ENCODE data around the gene ATP6V0A4.

The ATP6V0A4 gene

GRCh38 chr7:138662076-138662990, 135.7 kb downstream of the ATP6V0A4 start:
- no peak overlapping the region for H3K9ac ChIP-seq (ENCODE audit: low read length)
- H3K27ac ChIP-seq (ENCODE audit: low read depth, low read length) = no peak overlapping the region
- H3K27me3 ChIP-seq (ENCODE audit: control insufficient read depth, insufficient read depth, low read length) = no peaks in the 10 kb centered on the region
- H3K4me3 ChIP-seq (ENCODE audit: low read length) = no peak overlapping the region
- H3K36me3 ChIP-seq (ENCODE audit: control insufficient read depth, insufficient read depth, low read length) = no peaks in the 10 kb centered on the region
- H3K4me1 ChIP-seq (ENCODE audit: control insufficient read depth, insufficient read depth, low read length) = no peaks in the 10 kb centered on the region

DNA sequence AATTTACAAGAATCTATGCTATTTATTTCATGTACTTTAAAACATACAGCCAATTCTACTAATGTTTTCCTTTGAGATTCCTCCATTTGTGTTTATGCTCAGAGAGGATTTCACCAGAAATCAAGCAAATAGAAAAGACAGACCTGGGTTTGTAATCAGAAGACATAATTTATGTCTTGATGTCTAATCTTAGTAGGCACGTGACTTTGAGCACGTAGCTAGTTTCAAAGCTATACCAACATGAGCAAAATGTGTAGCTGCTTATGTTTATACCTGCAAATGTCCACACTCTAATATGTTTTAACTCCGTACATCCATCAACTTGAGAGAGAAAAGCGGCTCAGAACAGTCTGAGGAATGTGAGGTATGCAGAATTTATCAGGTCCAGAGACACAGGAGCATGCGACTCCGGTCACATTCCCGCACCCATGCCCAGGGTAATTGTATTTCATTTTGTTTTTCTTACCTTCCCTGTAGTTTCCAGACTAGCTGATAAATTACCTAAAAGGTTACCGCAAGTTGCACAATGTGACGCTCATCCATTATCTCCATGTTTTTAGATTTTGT, 136.8 kb downstream of the ATP6V0A4 start:
- no peaks in the 10 kb centered on the region for H3K4me1 ChIP-seq (ENCODE audit: control insufficient read depth, insufficient read depth, low read length)
- no peak overlapping the region for H3K9ac ChIP-seq (ENCODE audit: low read length)
- no peaks in the 10 kb centered on the region for H3K36me3 ChIP-seq (ENCODE audit: control insufficient read depth, insufficient read depth, low read length)
- no peak overlapping the region for H3K27ac ChIP-seq (ENCODE audit: low read depth, low read length)
- no peak overlapping the region for H3K4me3 ChIP-seq (ENCODE audit: low read length)
- no peaks in the 10 kb centered on the region for H3K27me3 ChIP-seq (ENCODE audit: control insufficient read depth, insufficient read depth, low read length)

DNA sequence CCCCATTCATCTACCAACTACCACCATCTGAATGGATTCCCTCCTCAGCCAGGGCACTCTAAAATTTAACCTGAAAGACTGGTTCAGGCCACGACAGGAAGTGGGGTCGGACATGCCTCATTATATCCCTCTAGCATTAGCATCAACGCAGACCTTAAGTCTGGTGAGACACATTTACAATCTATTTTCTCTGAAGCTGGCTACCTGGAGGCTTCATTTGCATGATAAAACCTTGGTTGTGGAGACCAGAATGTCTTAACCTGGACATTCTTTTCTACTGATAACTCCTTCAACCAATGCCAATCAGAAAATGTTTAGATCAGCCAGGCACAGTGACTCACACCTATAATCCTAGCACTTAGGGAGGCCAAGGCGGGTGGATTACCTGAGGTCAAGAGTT, 139.1 kb downstream of the ATP6V0A4 start:
- H3K36me3 ChIP-seq (ENCODE audit: control insufficient read depth, insufficient read depth, low read length) = no peaks in the 10 kb centered on the region
- H3K9ac ChIP-seq (ENCODE audit: low read length) = no peak overlapping the region
- H3K4me1 ChIP-seq (ENCODE audit: control insufficient read depth, insufficient read depth, low read length) = no peaks in the 10 kb centered on the region
- H3K4me3 ChIP-seq (ENCODE audit: low read length) = no peak overlapping the region
- H3K27ac ChIP-seq (ENCODE audit: low read depth, low read length) = no peak overlapping the region
- no peaks in the 10 kb centered on the region for H3K27me3 ChIP-seq (ENCODE audit: control insufficient read depth, insufficient read depth, low read length)

- Histone ChIP-seq H3K9ac (ENCODE audit: low read length) (no peak overlapping the region), H3K27ac (ENCODE audit: low read depth, low read length) (no peak overlapping the region), H3K36me3 (ENCODE audit: control insufficient read depth, insufficient read depth, low read length) (no peaks in the 10 kb centered on the region), H3K4me3 (ENCODE audit: low read length) (no peak overlapping the region), H3K4me1 (ENCODE audit: control insufficient read depth, insufficient read depth, low read length) (no peaks in the 10 kb centered on the region), H3K27me3 (ENCODE audit: control insufficient read depth, insufficient read depth, low read length) (no peaks in the 10 kb centered on the region)
Observed at GRCh38 chr7:138657854-138658386, 140.1 kb downstream of the ATP6V0A4 start.

- Histone ChIP-seq H3K4me3 (ENCODE audit: low read length) (no peak overlapping the region), H3K27ac (ENCODE audit: low read depth, low read length) (no peak overlapping the region), H3K4me1 (ENCODE audit: control insufficient read depth, insufficient read depth, low read length) (no peaks in the 10 kb centered on the region), H3K27me3 (ENCODE audit: control insufficient read depth, insufficient read depth, low read length) (no peaks in the 10 kb centered on the region), H3K9ac (ENCODE audit: low read length) (no peak overlapping the region), H3K36me3 (ENCODE audit: control insufficient read depth, insufficient read depth, low read length) (no peaks in the 10 kb centered on the region)
Observed at GRCh38 chr7:138656952-138657351, 141.0 kb downstream of the ATP6V0A4 start.
